ENCODE measurements around the gene EVL. TPM values are rescaled to one million over a fixed set of nuclear protein-coding genes. Genes with fewer than 3 reads are reported as not detected.

EVL gene
- total and polyA plus RNA-seq, 3 donors from 2014 or later = 87.4 to 96.8 (median 91.7) TPM

GRCh38 chr14:100115726-100116125, 50.5 kb downstream of the EVL start:
- intact Hi-C loops (cut with DNase I; ENCODE audit: low total_unique reads) = no loop called here
- 74 to 87% methylated on average over 8 of the region's 8 CpGs for WGBS, 2 donors
- Histone ChIP-seq H3K4me3 (no peak overlapping the region), H3K9me3 (no peaks in the 10 kb centered on the region), H3K27ac (no peak overlapping the region), H3K27me3 (no peaks in the 10 kb centered on the region), H3K36me3 (ENCODE audit: low read depth, missing control alignments) (no peaks in the 10 kb centered on the region), H3K4me1 (no peaks in the 10 kb centered on the region)
- TF ChIP-seq CTCF (IDR thresholded peaks at IDR 0.05) (no peak), POLR2A (IDR thresholded peaks at IDR 0.05) (no peak)
- DNase-seq = no peak

GRCh38 chr14:100116134-100116533, 50.9 kb downstream of the EVL start:
- no peaks in the 10 kb centered on the region for H3K4me1 ChIP-seq
- H3K27me3 ChIP-seq = no peaks in the 10 kb centered on the region
- WGBS, 2 donors = 70 to 73% methylated on average over 3 of the region's 3 CpGs
- intact Hi-C loops (cut with DNase I; ENCODE audit: low total_unique reads) = no loop called here
- H3K9me3 ChIP-seq = no peaks in the 10 kb centered on the region
- DNase-seq = no peak
- no peaks in the 10 kb centered on the region for H3K36me3 ChIP-seq (ENCODE audit: low read depth, missing control alignments)
- H3K27ac ChIP-seq = no peak overlapping the region
- H3K4me3 ChIP-seq = no peak overlapping the region
- TF ChIP-seq POLR2A (IDR thresholded peaks at IDR 0.05) (no peak), CTCF (IDR thresholded peaks at IDR 0.05) (no peak)

- H3K9me3 ChIP-seq = no peaks in the 10 kb centered on the region
- no peak for DNase-seq
- no peak overlapping the region for H3K4me3 ChIP-seq
- intact Hi-C loops (cut with DNase I; ENCODE audit: low total_unique reads) = no loop called here
- 94 to 100% methylated on average over 1 to 10 of the region's 10 CpGs for WGBS, 2 donors
- no peaks in the 10 kb centered on the region for H3K36me3 ChIP-seq (ENCODE audit: low read depth, missing control alignments)
- no peak overlapping the region for H3K27ac ChIP-seq
- no peak for TF ChIP-seq CTCF (IDR thresholded peaks at IDR 0.05)
- no peak for TF ChIP-seq POLR2A (IDR thresholded peaks at IDR 0.05)
- no peaks in the 10 kb centered on the region for H3K27me3 ChIP-seq
- no peaks in the 10 kb centered on the region for H3K4me1 ChIP-seq
Measured at GRCh38 chr14:100117026-100117425, 51.8 kb downstream of the EVL start.

GRCh38 chr14:100117633-100118395, 52.6 kb downstream of the EVL start:
- Histone ChIP-seq H3K4me1 (no peaks in the 10 kb centered on the region), H3K27ac (no peak overlapping the region), H3K9me3 (no peaks in the 10 kb centered on the region), H3K36me3 (ENCODE audit: low read depth, missing control alignments) (no peaks in the 10 kb centered on the region), H3K27me3 (no peaks in the 10 kb centered on the region), H3K4me3 (no peak overlapping the region)
- 91 to 95% methylated on average over 14 of the region's 14 CpGs for WGBS, 2 donors
- DNase-seq = no peak
- intact Hi-C loops (cut with DNase I; ENCODE audit: low total_unique reads) = no loop called here
- TF ChIP-seq POLR2A (IDR thresholded peaks at IDR 0.05) (no peak), CTCF (IDR thresholded peaks at IDR 0.05) (no peak)

All from testis (tissue), 3 donors.